Posterior cingulate gyrus (tissue), 11 donors: Measurements from ENCODE around the gene LCN15.
"Not testable (repeated sequence)": the region's sequence is repeated elsewhere in the genome, so short reads cannot be mapped to it uniquely, and the experiment has no call there.

Experiments used
- DNase-seq, 10 donors: peaks; one replicate each; pipeline versions ENCODE4 v3.0.0 to v3.0.0-alpha.2; 2020 to 2021; ENCODE audit warnings: mixed read lengths in 3 of 10
- intact Hi-C: fragments of 100-400 bp; cut with DNase I; formaldehyde crosslinking; loops from one replicate; pipeline ENCODE4 v1.15.1; 2023

The LCN15 gene

DNA sequence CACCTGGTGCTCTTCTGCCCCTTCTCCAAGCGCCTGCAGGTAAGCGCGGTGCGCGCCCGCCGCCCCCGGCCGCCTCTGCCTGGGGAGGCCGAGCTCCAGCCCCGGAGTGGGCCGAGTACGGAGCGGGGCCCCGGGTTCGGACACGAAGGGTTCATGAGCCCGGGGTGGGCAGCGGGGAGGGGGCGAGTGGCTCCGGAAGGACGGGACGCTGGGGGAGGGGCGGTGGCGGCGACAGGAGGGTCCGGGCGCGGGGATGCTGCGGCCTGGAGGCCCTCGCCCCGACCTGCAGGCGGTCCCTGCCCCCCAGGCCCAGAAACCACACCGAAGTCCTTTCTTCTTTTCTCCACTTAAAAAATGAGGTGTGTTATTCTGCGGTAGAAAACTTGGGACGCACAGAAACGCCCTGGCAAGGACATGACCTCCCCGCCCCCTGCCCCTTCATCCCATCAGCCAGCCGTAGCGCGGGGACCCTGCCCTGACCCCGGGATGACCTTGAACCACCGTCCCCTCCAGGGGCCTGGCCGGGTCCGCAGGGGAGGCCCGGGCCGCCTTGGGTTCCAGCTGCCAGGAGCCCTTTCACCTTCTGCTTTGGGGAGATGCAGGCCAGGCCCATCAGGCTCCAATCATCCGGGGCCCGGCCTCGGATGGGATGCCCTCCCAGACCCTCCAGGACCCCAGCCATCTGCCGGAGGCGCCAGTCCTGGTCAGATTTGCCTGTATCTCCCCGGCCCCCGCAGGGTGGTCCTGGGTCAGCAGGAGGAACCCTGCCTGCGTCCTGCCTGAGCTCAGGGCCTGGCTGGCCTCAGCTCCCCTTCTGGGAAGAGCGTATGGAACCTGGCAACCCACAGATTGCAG lies 51.4 kb downstream of the LCN15 start:
- intact Hi-C loops = no loop called here
- no peak for DNase-seq

DNA sequence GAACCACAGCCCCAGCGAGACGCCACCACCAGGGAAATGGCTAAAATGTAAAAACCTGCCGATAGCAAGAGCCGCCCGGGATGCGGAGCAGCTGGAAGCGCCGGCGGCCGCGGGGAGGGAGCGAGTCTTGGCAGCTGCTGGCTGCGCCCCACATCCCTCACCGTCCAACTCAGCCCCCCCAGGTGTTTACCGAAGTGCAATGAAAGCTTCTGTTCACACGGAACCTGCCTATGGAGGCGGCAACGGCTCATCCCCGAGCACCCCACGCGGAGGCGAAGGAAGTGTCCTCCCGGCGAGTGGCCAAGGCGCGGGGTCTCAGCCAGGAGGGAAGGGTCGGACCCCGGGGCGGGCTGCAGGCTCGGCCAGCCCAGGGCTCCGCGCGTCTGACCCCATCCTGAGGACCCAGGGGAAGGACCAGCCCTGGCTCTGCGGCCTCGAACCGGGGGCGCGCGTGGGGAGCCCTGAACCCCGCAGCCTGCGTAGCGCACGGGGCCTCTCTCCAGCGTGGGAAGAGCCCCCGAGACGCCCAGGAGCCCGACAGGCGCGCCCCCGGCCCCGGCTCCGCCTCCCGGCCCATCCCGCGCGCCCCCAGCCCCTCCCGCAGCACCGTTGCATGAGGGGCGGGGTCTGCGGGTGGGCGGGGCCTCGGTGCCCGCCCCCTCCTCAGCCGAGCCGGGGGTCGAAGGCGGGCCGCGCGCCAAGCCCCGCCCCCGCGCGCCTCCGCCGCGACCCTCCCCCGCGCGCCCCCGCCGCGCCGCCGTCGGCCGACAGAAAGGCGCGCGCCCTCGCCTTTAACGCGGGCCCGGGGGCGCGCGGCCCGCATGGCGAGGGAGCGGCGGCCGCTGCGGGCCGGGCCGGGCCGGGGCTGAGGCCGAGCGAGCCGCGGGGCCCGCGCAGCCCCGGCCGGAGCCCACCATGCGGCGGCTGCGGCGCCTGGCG lies 52.3 kb downstream of the LCN15 start, which contains the start of gene DIPK1B:
Gene DIPK1B (plus strand): TSS at position 822 of the 939 bp plus-strand sequence. CDS start 94 bp downstream, at position 916.
- peak in 4 of 10 donors; percentile 32 to 92 (median 70) for DNase-seq
- intact Hi-C loops = no loop called here

DNA sequence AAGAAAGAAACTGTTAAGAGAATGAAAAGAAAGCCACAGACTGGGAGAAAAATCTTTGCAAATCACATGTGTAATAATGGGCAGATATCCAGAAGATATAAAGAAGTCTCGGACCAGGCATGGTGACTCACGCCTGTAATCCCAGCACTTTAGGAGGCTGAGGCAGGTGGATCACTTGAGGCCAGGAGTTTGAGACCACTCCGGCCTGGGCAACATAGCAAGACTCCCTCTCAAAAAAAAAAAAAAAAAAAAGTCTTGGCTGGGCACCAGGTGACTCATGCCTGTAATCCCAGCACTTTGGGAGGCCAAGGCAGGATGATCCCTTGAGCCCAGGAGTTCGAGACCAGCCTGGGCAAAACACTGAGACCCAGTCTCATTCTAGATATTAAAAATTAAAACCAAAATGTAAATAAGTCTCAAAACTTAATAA lies 53.1 kb downstream of the LCN15 start:
- DNase-seq, intact Hi-C loops: not testable (repeated sequence)

DNA sequence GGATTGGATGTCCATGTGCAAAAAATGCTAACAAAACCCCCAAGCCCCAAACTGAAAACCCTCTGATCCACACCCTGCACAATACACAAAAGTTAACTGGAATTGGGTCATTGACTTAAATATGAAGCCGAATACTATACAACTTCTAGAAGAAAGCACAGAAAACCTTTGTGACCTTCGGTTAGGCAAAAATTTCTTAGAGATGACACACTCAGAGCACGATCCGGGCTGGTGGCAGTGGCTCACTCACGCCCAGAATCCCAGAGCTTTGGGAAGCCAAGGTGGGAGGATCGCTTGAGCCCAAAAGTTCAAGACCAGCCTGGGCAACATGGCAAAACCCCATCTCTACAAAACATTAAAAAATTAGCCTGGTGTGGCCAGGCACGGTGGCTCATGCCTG lies 53.8 kb downstream of the LCN15 start:
- intact Hi-C loops = no loop called here
- no peak for DNase-seq
